Measurements from ENCODE around the gene RABGAP1.

Gene RABGAP1

DNA sequence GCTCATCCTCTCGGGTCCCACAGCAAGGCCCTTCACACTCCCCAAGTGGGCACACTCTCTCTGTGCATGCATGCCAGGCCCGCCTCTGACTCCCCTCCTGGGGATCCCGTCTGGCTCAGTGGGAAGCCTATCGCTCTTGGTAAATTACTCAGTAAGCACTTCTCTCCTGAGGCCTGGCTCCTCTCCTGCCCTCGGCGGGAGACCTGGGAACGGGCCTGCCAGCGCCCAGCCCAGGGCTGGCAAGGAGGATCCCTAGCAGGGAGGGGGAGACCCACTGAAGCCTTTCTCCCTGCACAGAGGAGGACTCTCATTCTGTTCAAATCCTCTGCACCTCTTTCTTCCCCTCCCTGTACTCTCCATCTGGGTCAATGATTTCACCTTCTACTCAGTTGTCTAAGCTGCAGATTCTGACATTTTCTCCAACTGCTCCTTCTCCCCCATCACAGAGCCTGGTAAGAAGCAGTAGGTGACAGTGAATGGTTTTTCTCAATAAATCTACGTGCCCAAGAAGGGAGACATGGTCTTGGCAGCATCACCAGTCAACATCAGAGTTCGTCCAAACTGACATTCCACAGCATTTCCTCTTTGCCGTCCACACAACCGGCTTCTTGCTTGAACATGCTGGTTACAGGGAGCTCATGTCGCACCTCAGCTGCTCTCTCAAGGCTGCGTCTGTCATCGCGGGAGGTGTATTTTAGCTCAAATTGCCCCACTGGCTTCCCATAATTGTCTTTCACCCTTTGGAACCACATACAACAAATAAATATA, 174.5 kb downstream of the RABGAP1 start:
- no peak for DNase-seq

DNA sequence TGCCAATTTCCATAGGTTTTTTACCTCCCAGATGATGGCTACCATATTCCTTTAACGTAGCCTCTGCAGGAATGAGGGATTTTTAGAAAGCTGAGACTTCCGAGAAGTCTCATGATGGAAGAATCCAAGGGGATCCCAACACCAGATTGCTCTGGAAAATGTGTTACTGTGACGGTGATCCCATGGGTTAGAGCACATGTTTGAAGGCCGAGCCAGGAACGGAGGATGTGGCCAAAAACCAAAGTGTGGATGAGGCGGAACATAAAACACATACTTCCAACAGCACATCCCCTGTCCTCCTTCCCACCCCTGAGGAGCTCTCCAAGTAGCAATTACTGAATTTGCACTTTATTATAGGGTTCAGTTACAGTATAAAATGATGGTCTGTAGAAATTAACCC, 175.2 kb downstream of the RABGAP1 start:
- DNase-seq = no peak

DNA sequence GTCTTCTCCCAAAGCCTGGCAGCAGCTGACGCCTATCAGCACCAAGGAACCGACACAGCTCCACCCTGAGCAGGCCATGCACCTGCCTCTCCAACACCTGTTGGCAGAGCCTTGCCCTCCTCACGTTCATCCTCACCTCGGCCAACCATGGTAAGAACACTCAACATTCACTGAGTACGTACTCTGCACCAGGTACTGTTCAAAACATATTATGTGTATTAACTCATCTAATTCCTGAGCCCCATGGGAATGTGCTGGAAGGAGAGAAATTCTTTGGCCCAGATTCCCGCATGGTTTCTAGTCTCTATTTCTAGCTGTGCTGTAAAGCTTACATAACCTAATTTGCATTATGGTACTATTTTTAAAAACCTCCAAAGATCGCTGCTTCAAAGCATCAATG, 178.7 kb downstream of the RABGAP1 start:
- DNase-seq = no peak

DNA sequence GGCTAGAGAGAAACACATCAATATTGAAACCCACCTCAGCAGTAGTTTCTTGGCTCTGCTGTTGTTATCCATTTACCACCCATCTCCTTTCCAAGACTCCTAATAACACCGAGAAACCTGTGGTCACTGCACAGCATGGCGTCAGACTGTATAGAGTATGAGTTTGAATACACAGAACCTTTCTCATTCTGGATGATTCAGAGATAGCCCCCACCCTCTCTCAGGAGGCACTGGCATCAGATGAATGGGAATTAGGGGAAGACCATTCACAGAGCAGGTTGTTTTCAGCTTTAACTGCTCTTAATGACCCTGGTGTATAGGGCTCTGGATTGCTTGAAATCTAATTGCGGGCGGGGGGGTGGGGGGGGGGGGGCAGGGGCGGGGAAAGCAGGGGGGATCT, 179.3 kb downstream of the RABGAP1 start:
- no peak for DNase-seq

DNA sequence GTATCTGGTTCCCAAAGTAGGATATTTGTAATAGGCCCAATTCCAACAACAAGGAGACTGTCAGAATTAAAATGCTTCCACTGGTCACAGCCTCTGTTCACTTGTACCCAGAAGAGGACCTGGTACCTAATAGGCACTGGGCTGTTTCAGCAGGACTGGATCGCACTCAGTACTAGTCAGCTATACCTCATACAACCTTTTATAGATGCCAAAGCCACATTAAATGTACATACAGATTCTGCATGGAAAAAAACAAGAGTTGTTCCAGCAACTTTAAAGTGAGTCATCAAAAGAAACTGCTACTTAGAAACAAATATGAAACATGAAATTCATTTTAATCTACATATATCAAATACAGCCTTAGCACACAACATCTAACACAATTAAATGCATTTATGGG, 180.1 kb downstream of the RABGAP1 start:
- DNase-seq = no peak

DNA sequence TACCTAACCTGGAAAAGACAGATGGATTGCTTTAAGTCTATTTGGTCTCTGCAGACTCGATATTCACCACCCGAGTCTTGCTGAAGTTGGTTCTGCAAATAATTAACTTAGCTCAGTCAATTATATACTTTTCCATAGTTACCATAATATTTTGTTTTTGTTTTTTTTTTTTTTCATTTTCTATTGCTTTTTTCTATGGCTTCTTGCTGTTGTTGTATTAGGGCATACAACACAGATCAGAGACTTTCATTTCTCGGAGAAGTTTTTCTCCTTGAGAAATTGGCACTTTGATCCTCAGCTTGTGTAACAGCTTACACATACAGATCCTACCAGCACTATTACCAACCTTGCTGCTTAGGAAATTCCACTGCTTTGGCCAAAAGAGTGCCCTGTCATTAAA, 180.6 kb downstream of the RABGAP1 start:
- no peak for DNase-seq

DNA sequence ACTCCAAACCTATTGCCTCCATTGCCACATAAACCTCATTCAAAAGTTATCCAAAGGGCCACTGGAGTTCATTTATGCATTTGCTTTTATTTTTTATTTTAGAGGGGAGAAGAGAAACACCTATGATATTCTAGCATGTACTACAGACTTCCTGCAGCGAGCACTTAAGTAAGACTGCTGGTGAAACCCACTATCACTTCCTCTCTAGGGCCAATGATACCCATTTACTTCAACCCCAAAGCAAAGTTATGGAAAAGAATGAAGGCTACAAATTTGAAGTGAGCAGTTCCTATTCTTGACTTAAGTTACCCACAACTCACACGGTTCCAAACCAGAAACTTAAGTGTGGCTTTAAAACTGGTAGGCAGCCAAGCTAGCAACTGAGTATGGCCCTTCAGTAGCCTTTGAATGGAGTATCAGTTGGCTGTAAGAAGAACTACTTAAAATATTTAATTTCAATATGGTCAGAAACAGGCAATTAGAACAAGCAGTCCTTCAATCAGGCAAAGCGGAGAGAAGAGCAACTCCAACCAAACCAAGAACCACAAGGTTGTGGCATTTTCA, 186.8 kb downstream of the RABGAP1 start:
- DNase-seq = no peak

DNA sequence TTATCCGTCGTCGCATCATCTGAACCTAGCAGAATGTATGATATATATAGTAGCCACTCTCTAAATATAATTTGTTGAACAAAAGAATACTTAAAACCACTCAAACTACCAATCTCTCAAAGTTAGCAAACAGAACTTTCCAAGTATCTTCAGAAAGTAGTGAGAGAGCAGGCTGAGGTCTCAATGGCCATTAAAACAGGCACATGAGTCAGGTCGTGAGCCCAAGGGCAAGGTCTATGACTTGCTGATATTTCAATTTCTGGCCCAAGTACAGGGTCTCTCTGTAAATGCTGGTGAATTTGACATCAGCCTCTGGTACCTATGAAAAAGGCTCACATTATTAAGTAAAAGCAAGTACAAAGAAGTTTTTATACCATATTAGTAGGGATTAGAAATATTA, 187.8 kb downstream of the RABGAP1 start:
- no peak for DNase-seq

DNA sequence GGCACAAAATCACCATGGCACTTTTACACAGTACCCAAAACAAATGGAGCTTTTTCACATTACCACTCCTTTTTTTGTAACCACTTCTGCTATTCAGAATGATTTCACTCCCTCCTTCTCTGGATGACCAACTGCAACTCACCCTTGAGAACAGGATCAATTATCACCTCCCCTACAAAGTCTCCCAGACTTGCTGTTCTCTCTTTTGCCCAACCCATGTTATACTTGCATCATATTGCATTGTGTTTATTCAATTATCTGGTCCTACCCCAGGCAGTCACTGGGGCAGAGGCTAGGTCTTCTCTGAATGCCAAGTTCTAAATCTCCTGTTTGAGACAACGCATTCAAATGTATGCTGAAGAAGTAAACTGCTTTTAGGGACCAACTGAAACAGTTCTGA, 188.6 kb downstream of the RABGAP1 start:
- no peak for DNase-seq

DNA sequence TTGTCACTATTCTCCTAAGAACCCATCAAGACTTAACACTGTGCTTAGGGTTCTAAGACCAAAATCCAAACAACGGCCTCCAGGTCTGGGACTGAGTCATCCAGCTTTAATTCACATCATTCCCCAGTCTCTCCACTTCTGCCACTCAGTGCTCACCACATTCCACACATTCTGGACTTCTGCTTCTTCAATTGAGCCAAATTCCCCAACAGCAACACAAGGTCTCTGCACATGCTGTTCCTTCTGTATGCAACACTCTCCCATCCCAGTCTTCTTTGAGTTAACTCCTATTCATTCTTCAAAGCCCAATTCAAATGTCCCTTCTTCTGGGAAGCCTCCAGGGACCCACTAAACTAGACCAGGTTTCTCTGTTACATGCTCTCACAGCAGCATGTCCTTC, 190.4 kb downstream of the RABGAP1 start:
- no peak for DNase-seq

DNA sequence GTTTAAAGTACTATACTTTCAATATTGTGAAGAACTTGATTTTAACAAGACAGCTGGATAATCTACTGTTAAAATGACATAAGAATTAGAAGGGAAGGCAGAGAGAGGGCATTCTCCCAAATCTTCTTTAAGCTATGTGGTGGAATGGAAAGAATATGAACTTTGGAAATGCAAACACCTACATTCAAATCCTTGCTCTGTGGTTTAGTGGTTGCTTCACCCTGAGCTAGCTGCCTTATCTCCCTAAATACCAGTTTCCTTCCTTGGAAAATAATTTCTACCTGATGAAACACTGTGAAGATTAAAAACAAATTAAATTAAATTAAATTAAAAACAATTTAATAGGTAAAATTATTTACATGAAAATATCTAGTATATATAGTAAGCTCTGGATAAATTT, 191.2 kb downstream of the RABGAP1 start:
- DNase-seq = no peak

DNA sequence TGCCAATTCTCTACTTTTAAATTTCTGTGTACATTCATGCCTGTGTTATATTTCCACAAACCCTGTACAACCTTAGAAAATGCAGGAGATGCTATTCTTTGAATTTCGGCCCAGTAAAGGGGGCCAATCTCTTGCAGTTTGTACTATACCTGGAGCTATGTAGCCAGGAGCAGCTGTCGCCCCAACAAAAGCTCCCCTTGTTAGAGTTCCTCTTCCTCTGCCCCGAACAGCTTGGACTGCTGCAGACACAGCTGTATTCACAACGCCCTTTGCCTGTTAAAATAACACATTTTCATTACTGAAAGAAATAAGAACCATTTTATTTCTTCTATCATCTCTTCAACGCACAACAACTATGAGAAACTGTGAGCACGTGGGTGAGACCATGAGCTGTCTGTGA, 191.9 kb downstream of the RABGAP1 start:
- DNase-seq = no peak

DNA sequence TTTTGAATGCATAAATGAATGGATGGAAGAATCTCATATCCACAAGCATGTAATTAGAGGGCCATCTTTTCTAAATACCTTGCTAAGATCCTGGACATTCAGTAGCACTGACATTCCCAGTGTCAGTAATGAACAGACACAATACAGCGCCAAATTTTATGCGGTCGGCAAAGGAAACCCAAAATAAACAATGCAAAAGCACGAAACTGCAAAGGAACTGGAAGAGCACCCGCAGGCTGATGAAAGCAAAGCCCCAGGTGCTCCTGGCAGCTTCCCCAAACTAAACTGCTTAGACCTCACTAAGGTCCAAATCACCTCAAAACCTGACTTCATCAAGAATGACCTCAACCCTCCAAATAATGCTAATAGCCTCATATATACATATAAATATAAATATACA, 194.6 kb downstream of the RABGAP1 start:
- no peak for DNase-seq

DNA sequence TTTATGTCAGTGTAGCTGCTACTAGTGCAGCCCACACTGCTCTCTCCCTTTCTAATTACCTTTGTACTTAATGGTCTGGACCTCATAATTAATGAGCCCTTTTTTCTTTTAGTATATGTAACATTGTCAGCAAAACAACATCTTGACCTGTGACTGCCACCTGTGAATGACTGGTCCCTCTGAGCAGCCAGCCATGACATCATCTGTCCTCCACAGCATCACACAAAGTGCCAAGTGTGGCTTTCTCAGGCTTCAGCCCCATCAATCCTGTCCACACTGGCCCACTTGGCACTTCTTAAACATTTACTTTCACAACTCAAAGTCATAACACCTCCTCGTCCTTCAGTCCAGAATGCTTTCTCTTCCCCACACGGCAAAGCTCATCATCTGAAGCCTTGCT, 197.3 kb downstream of the RABGAP1 start:
- DNase-seq = no peak

DNA sequence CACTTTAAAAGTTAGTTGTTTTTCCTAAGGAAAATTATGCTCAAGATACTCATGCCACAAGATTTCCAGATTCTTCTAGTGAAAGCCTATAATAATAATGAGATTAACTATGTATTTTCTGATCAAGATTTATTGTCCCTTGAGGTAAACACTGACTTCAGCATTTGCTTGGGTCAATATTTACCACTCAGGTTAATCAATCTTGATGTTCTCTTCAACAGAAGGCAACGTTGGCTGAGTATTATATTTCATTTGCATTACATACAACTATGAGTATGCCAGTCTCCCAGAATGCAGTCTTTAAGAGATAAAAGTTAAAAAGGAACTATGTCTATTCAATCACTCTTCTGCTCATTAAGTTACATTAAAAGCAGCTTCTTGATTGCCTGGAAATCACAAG, 208.2 kb downstream of the RABGAP1 start:
- no peak for DNase-seq

DNA sequence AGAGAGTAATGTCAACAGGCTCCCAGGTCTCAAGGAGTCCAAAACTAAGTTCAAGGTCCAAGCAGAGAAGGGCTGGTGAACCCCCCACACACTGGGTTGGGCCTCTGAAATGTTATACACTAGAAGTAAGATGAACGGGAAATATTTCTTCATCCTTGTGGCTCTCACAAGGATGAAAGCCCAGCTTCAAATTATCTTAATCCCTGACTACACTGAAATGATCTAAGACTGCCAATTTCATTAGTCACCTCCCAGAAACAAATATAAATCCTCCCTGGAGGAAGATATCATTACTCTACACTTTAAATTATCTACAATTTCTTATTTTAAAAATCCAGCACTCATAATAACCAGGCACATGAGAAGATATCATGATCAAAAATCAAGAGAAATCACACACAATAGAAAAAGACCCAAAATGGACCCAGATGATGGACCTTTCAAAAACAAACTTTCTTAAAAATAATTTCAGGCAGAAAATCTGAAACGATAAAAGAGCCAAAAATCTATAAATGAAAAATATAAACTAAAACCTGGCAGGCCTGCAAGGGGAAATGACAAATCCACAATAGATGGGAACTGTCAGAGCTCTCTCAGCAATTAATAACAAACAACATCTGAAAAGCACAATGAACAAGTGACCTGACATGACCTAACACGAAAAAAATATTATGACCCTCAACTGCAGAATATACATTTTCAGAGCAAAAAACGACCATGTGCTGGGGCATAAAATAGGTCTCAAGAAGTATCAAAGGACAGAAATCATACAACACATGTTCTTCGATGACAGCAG, 210.1 kb downstream of the RABGAP1 start:
- DNase-seq = no peak
